ENCODE measurements around the gene CROCC.
A peak's percentile ranks its signal among the peaks of the same experiment; 100 is the strongest.

The CROCC gene

DNA sequence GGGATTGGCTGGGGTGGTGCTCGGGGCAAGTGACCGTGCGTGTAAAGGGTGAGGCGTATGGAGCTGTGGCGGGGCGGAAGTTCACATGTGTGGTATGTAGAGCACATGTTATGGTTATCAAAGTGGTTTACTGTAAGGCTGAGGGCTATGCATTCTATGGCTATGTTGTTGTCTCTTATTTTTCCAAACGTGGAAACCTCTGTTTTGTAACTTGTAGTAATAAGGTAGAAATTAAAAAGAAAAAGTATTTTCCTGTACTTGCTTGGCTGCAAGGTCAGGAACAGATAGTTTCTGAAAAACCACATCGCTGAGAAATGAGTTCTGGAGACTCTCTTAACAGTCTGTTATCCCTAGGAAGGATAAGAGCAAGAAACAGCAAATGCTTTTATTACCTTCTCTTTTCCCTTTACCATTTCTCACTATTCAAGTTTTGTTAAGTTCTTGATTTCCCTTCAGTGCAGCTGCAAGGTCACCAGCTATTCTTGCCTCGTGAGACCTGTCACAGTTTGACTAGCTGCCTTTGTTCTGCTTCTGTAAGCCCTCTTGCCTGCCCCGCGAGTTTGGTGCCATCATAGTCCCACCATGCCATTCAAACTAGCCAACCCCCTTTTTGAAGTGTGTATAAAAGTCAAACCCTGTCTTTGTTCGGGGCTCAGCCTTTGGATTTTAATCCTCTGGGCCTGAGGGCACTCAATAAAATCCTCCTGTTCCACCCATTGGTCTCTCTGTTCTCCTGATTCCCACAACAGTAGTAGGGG, 16.4 kb upstream of the CROCC start (continued):
- TF ChIP-seq, protein P1, sequence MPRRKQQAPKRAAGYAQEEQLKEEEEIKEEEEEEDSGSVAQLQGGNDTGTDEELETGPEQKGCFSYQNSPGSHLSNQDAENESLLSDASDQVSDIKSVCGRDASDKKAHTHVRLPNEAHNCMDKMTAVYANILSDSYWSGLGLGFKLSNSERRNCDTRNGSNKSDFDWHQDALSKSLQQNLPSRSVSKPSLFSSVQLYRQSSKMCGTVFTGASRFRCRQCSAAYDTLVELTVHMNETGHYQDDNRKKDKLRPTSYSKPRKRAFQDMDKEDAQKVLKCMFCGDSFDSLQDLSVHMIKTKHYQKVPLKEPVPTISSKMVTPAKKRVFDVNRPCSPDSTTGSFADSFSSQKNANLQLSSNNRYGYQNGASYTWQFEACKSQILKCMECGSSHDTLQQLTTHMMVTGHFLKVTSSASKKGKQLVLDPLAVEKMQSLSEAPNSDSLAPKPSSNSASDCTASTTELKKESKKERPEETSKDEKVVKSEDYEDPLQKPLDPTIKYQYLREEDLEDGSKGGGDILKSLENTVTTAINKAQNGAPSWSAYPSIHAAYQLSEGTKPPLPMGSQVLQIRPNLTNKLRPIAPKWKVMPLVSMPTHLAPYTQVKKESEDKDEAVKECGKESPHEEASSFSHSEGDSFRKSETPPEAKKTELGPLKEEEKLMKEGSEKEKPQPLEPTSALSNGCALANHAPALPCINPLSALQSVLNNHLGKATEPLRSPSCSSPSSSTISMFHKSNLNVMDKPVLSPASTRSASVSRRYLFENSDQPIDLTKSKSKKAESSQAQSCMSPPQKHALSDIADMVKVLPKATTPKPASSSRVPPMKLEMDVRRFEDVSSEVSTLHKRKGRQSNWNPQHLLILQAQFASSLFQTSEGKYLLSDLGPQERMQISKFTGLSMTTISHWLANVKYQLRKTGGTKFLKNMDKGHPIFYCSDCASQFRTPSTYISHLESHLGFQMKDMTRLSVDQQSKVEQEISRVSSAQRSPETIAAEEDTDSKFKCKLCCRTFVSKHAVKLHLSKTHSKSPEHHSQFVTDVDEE (CRISPR knock-in tag; IDR thresholded peaks at IDR 0.05) = no peak
- peak; percentile 98 for TF ChIP-seq ESRRG (CRISPR knock-in tag; IDR thresholded peaks at IDR 0.05)
- TF ChIP-seq TCF4 (CRISPR knock-in tag; IDR thresholded peaks at IDR 0.05; ENCODE audit: borderline replicate concordance) = peak; percentile 34; the same call in 1 of the 2 replicates
- peak; percentile 67 for TF ChIP-seq ZNF8 (CRISPR knock-in tag; IDR thresholded peaks at IDR 0.05)
- TF ChIP-seq BACH2 (CRISPR knock-in tag; IDR thresholded peaks at IDR 0.05; ENCODE audit: borderline replicate concordance) = no peak
- TF ChIP-seq, protein P2, sequence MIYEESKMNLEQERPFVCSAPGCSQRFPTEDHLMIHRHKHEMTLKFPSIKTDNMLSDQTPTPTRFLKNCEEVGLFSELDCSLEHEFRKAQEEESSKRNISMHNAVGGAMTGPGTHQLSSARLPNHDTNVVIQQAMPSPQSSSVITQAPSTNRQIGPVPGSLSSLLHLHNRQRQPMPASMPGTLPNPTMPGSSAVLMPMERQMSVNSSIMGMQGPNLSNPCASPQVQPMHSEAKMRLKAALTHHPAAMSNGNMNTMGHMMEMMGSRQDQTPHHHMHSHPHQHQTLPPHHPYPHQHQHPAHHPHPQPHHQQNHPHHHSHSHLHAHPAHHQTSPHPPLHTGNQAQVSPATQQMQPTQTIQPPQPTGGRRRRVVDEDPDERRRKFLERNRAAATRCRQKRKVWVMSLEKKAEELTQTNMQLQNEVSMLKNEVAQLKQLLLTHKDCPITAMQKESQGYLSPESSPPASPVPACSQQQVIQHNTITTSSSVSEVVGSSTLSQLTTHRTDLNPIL (CRISPR knock-in tag; IDR thresholded peaks at IDR 0.05; ENCODE audit: low read depth) = peak; percentile 95
- peak; percentile 62 for TF ChIP-seq ZNF70 (CRISPR knock-in tag; IDR thresholded peaks at IDR 0.05)
- TF ChIP-seq GLIS3 (CRISPR knock-in tag; IDR thresholded peaks at IDR 0.05) = peak; percentile 99
- TF ChIP-seq, protein P3, sequence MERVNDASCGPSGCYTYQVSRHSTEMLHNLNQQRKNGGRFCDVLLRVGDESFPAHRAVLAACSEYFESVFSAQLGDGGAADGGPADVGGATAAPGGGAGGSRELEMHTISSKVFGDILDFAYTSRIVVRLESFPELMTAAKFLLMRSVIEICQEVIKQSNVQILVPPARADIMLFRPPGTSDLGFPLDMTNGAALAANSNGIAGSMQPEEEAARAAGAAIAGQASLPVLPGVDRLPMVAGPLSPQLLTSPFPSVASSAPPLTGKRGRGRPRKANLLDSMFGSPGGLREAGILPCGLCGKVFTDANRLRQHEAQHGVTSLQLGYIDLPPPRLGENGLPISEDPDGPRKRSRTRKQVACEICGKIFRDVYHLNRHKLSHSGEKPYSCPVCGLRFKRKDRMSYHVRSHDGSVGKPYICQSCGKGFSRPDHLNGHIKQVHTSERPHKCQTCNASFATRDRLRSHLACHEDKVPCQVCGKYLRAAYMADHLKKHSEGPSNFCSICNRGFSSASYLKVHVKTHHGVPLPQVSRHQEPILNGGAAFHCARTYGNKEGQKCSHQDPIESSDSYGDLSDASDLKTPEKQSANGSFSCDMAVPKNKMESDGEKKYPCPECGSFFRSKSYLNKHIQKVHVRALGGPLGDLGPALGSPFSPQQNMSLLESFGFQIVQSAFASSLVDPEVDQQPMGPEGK (CRISPR knock-in tag; IDR thresholded peaks at IDR 0.05; ENCODE audit: borderline replicate concordance) = peak; percentile 97
- peak; percentile 87; the same call in 1 of the 2 replicates for TF ChIP-seq ARNTL (CRISPR knock-in tag; IDR thresholded peaks at IDR 0.05; ENCODE audit: borderline replicate concordance, low read depth)
- peak; percentile 82; the same call in 1 of the 2 replicates for TF ChIP-seq ZNF565 (CRISPR knock-in tag; conservative IDR thresholded peaks at IDR 0.05; ENCODE audit: low read depth)

DNA sequence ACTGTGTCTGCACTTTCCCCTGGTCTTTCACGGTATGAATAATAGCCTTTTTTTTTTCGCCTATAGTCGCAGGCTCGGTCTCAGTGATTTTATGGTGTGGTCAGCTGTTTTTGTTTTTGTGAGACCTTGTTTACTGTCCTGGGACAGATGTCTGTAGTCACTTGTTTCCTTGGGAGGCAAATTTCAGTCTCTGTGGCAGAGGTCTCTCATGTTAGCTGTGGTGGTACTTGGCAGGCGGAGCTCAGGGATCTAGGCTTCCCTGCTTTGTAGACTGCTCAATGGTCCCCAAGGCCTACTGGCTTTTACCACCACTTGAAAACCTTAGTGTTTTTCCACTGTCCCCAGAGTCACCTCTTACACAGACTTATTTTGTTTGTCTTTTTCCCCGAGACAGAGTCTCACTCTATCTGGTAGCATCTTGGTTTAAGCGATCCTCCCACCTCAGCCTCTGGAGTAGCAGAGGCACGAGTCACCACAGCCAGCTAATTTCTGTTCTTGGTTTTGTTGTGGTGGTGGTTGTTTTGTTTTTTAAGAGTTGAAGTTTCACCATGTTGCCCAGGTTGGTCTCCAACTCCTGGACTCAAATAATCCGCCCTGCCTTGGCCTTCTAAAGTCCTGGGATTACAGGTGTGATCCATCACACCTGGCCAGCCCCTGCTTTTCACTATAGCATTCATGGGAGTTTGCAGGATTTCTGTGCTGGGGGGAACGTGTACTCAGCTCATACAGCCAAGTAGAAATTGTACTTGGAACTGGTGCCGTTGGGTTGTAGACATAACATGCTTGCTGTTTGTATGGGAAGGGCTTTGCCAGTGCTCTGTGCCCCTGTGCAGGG, 15.6 kb upstream of the CROCC start:
- TF ChIP-seq ZFP3 (CRISPR knock-in tag; IDR thresholded peaks at IDR 0.05) (no peak), ZFP30 (CRISPR knock-in tag; IDR thresholded peaks at IDR 0.05) (no peak), TOX (CRISPR knock-in tag; IDR thresholded peaks at IDR 0.05; ENCODE audit: borderline replicate concordance) (no peak), ZNF8 (CRISPR knock-in tag; IDR thresholded peaks at IDR 0.05) (no peak), GLIS3 (CRISPR knock-in tag; IDR thresholded peaks at IDR 0.05) (no peak), ZNF70 (CRISPR knock-in tag; IDR thresholded peaks at IDR 0.05) (no peak)
- TF ChIP-seq, protein P3 (CRISPR knock-in tag; IDR thresholded peaks at IDR 0.05; ENCODE audit: borderline replicate concordance) = no peak
- no peak for ATAC-seq

DNA sequence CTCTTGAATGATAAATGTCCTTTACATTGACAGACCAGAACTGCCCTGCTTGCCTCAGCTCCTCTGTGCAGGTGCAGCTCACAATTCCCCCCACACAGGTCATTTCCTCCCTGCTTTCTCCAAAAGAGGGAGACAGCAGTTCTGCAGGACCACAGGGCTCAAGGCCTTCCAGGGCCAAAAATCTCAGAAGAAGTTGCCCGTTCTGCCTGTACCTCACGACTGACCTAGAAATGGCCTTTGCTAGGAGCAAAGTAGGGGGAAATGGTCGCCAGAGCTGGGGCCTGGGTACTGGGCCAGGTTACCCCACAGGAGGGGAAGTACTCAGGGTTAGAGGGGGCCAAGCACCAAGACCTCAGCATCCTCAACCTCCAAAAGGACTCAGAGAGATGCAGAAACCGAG, 14.9 kb upstream of the CROCC start:
- ATAC-seq = no peak
- no peak for TF ChIP-seq ISL1 (CRISPR knock-in tag; IDR thresholded peaks at IDR 0.05)
- TF ChIP-seq, protein P2 (CRISPR knock-in tag; IDR thresholded peaks at IDR 0.05; ENCODE audit: low read depth) = no peak

Measured in SK-N-SH treated with all-trans-retinoic acid at 6 μM for 48 hours (cell line).